ENCODE data around the gene HOXA11.

Gene HOXA11

DNA sequence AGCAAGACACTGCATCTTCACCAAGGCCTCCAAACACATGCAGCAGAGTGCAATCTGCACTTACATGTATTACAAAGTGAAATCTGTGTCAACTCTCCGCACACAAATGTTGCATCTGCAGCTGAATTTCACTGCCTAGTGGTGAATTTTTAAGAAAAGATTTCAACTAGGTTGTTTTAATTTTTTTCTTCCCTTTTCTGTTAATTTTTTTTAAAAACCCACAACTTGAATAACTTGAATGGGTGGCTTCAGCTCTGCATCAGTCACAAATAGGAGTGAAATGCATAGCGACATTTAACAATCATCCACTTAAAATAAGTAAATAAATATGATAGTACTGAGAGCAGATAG, 8.9 kb upstream of the HOXA11 start:
- Histone ChIP-seq H4K20me1 (ENCODE audit: insufficient read depth) (no peaks in the 10 kb centered on the region), H3K79me2 (ENCODE audit: insufficient read depth, low read depth) (no peaks in the 10 kb centered on the region), H2AFZ (ENCODE audit: low read depth) (no peak overlapping the region), H3K4me3 (IDR thresholded peaks at IDR 0.05; ENCODE audit: insufficient read depth, low read depth, low read length) (no peak overlapping the region), H3K4me1 (ENCODE audit: low read depth, poor library complexity, severe bottlenecking) (peaks cover 3% of the 10 kb centered on the region), H3K36me3 (ENCODE audit: insufficient read depth) (no peaks in the 10 kb centered on the region), H3K27ac (no peak overlapping the region), H3K27me3 (ENCODE audit: insufficient read depth, low read depth) (no peaks in the 10 kb centered on the region), H3K9ac (no peak overlapping the region), H3K4me2 (no peak overlapping the region)
- TF ChIP-seq, protein P1, sequence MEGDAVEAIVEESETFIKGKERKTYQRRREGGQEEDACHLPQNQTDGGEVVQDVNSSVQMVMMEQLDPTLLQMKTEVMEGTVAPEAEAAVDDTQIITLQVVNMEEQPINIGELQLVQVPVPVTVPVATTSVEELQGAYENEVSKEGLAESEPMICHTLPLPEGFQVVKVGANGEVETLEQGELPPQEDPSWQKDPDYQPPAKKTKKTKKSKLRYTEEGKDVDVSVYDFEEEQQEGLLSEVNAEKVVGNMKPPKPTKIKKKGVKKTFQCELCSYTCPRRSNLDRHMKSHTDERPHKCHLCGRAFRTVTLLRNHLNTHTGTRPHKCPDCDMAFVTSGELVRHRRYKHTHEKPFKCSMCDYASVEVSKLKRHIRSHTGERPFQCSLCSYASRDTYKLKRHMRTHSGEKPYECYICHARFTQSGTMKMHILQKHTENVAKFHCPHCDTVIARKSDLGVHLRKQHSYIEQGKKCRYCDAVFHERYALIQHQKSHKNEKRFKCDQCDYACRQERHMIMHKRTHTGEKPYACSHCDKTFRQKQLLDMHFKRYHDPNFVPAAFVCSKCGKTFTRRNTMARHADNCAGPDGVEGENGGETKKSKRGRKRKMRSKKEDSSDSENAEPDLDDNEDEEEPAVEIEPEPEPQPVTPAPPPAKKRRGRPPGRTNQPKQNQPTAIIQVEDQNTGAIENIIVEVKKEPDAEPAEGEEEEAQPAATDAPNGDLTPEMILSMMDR (conservative IDR thresholded peaks at IDR 0.05; ENCODE audit: low read depth, low read length) = no peak

GRCh38 chr7:27193335-27194001, 8.4 kb upstream of the HOXA11 start:
- H3K4me3 ChIP-seq (IDR thresholded peaks at IDR 0.05; ENCODE audit: insufficient read depth, low read depth, low read length) = no peak overlapping the region
- H2AFZ ChIP-seq (ENCODE audit: low read depth) = no peak overlapping the region
- no peak overlapping the region for H3K4me2 ChIP-seq
- H4K20me1 ChIP-seq (ENCODE audit: insufficient read depth) = no peaks in the 10 kb centered on the region
- no peaks in the 10 kb centered on the region for H3K79me2 ChIP-seq (ENCODE audit: insufficient read depth, low read depth)
- H3K9ac ChIP-seq = no peak overlapping the region
- peaks cover 3% of the 10 kb centered on the region for H3K4me1 ChIP-seq (ENCODE audit: low read depth, poor library complexity, severe bottlenecking)
- TF ChIP-seq, protein P1 (conservative IDR thresholded peaks at IDR 0.05; ENCODE audit: low read depth, low read length) = no peak
- no peaks in the 10 kb centered on the region for H3K36me3 ChIP-seq (ENCODE audit: insufficient read depth)
- no peak overlapping the region for H3K27ac ChIP-seq
- H3K27me3 ChIP-seq (ENCODE audit: insufficient read depth, low read depth) = no peaks in the 10 kb centered on the region

DNA sequence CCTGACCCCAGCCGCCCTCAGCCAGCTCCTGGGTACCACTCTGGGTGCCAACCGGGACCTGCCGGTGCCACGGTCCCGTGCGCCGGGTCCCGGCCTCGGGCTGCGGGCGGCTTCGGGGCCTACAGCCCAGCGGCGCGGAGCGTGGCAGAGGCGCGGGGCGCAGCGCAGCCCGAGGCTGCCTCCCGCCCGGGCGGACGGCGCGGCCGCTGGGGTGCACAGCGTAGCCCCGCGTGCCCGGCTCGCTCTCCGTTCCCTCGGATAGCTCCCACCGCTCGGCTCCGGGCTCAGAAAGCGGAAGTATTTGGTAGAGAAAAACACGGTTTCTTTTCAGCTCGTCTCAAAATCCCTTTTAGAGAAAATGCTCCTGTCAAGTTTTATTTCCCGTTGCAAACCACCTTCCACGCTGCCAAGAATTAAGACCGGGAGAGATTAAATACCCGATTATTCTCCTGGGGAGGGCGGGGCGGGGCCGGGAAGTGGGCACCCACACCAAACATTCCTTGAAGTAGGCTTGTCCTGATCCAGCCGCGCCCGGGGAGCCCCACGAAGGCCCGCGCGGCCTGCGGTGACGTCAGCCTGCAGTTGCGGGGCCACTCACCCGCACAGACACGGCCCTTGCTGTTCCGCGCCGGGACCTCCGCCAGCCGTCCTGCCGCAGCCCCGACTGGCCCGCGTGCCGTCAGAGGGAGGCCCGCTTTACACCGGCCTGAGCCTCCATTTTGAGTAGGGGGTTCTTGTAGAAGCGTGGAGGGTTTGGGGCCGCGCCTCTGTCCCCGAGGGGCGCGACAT, 7.7 kb upstream of the HOXA11 start:
- Histone ChIP-seq H4K20me1 (ENCODE audit: insufficient read depth) (no peaks in the 10 kb centered on the region), H3K79me2 (ENCODE audit: insufficient read depth, low read depth) (no peaks in the 10 kb centered on the region), H3K4me3 (IDR thresholded peaks at IDR 0.05; ENCODE audit: insufficient read depth, low read depth, low read length) (no peak overlapping the region), H3K27ac (no peak overlapping the region), H2AFZ (ENCODE audit: low read depth) (no peak overlapping the region), H3K27me3 (ENCODE audit: insufficient read depth, low read depth) (no peaks in the 10 kb centered on the region), H3K36me3 (ENCODE audit: insufficient read depth) (no peaks in the 10 kb centered on the region), H3K4me1 (ENCODE audit: low read depth, poor library complexity, severe bottlenecking) (peaks cover 6% of the 10 kb centered on the region), H3K4me2 (no peak overlapping the region), H3K9ac (no peak overlapping the region)
- TF ChIP-seq, protein P1 (conservative IDR thresholded peaks at IDR 0.05; ENCODE audit: low read depth, low read length) = no peak

GRCh38 chr7:27191833-27192545, 7.0 kb upstream of the HOXA11 start:
- Histone ChIP-seq H3K27me3 (ENCODE audit: insufficient read depth, low read depth) (peaks cover 6% of the 10 kb centered on the region; the same call in 1 of the 2 replicates), H4K20me1 (ENCODE audit: insufficient read depth) (no peaks in the 10 kb centered on the region), H2AFZ (ENCODE audit: low read depth) (no peak overlapping the region), H3K4me3 (IDR thresholded peaks at IDR 0.05; ENCODE audit: insufficient read depth, low read depth, low read length) (no peak overlapping the region), H3K27ac (no peak overlapping the region), H3K4me2 (no peak overlapping the region), H3K9ac (no peak overlapping the region), H3K36me3 (ENCODE audit: insufficient read depth) (no peaks in the 10 kb centered on the region), H3K79me2 (ENCODE audit: insufficient read depth, low read depth) (no peaks in the 10 kb centered on the region), H3K4me1 (ENCODE audit: low read depth, poor library complexity, severe bottlenecking) (peaks cover 11% of the 10 kb centered on the region)
- TF ChIP-seq, protein P1 (conservative IDR thresholded peaks at IDR 0.05; ENCODE audit: low read depth, low read length) = no peak

All from KMS-11 (cell line).